ENCODE data around the gene DGKG.

The DGKG gene

DNA sequence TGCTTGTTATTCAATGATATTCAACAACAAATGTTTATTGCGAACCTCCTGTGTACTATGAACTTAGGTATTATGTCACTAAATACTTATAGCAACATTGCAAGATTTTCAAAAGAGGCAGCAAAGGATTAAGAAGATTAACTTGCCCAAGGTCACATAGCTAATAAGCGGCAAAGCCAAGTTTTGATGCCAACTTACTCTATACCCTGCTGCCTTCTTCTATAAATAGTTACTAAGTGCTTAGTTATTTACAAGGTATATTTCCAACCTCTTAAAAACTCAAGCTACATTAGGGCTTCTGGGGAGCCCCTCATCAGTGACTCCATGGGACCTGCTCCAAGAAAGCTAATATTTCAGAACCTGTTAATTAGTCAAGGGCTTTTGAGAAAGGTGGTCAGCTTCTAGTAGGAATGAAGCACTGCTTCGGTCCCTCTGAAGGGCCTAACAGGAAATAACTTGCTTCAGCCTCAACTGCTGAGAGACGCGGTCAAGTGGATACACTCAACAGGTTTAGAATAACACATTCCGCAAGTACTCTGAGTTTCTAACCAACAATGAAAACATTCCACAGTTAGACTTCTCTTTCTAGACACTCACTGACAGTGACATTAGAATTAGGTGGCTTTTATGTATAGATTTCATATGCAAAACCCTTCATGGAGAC, 125.5 kb downstream of the DGKG start:
- DNase-seq: no peak

DNA sequence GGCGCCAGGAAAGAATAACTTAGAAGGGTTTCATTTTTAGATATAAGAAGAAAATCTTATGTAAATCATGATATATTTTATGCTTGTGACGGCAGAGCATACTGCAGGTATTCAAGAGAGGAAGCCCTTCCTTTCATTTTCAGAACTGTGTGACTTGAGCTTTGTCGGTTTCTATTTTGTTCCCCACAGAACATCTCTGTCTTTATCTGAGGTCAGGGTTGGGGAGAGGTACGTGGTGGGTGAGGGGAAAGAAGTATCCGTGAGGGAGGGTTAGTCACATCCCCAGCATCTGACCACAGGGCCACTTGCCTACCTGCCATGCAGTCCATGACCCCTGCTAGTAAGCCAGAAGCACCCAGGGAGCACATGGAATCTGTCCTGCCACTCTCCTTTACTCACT, 126.5 kb downstream of the DGKG start:
- no peak for DNase-seq

DNA sequence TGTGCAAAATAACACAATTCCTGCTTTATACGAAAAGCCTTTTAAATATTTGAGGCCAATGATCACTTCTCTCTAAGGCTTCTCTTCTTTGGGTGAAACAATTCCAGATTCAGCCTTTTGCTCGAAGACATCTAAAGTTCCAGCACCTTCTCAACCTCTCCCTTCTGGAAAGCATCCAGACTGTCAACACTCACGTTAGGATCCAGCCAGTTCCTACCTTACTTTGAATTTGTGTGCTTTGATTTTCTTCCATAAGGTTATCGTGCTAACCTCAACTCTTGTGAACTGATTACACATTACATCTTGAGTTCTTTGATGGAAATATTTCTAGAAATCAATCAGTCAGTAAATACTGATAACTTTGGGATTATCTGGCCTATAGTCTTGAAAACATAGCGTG, 127.9 kb downstream of the DGKG start:
- DNase-seq: no peak

DNA sequence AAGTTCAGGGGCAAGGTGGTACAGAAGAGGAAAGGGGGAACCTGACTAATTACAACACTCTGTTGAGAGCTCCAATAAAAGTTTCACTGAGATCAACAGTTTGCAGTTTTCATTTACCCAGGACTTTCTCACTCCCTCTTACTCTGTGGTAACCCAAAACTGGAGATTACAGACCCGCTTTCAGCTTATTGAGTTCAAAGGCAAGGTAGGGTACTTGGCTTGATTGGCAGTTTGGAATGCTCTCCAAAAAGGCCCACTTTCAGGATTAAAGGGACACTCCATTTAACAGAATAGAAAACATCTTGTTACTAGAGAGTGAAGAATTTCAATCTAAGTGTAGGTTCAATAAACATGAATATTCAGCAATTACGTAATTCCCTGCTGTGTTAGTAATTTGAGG, 135.6 kb downstream of the DGKG start:
- no peak for DNase-seq

GRCh38 chr3:186225603-186226002, 136.4 kb downstream of the DGKG start:
- no peak for DNase-seq

- no peak for DNase-seq
Observed at GRCh38 chr3:186224041-186224610, 137.9 kb downstream of the DGKG start.

GRCh38 chr3:186223476-186223875, 138.6 kb downstream of the DGKG start:
- no peak for DNase-seq

- DNase-seq: no peak
Observed at GRCh38 chr3:186221760-186222378, 140.2 kb downstream of the DGKG start.

- no peak for DNase-seq
Observed at GRCh38 chr3:186220911-186221645, 141.0 kb downstream of the DGKG start.

DNA sequence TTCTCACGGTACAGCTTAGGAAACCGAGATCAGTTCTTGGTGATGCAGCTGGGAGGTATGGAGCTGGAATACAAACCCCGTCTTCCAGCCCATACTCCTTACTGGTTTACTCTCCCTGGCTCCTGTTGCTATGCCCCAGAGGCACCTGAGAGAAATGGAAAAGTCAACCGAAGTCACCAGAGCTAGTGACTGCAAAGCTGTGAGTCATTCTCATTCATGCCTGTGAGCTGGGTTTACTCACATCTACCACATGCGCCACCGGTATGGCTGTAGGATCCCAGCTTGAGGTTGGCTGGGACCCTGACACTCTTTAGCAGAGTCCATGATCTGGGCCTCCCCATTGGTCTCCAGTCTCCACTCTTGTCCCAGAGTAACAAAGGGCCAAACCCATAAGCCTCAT, 141.7 kb downstream of the DGKG start:
- DNase-seq: no peak

- no peak for DNase-seq
Observed at GRCh38 chr3:186219211-186219638, 142.8 kb downstream of the DGKG start.

- no peak for DNase-seq
Observed at GRCh38 chr3:186218421-186218820, 143.6 kb downstream of the DGKG start.

DNA sequence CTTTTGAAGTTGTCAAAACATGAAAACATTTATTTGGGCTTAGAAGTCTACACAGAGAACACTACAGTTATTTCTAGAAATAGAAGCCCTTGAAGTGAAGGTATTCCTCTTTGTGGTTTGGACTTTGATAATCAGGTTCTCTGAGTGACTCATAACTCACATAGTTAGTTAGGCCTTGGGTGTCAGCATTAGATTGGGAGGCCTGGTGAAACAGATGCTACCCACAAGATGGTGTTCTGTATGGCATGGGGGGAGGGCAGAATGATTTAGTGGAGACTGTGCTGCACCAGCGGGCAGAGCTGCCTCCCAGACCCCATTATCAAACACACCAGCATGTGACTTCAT, 144.2 kb downstream of the DGKG start:
- DNase-seq: no peak

GRCh38 chr3:186216900-186217819, 144.9 kb downstream of the DGKG start:
- no peak for DNase-seq

DNA sequence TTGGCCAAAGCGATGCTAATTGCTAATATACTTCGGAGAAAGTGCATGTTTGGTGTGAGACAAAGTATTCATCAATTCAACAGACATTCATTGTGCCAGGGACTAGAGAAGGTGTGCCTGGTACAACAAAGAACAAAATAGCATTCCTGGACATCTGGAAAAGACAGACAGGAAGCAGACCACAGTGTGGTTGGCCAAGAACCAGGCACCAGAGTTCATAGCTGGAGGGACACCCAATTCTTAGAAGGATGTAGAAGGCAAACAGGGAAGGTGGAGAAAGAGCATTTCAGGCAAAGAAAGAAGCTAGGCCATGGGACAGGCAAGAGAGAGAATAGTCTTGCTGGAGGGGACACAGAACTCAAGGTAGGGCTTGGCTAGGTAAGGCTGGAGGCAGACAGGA, 147.4 kb downstream of the DGKG start:
- DNase-seq: no peak

DNA sequence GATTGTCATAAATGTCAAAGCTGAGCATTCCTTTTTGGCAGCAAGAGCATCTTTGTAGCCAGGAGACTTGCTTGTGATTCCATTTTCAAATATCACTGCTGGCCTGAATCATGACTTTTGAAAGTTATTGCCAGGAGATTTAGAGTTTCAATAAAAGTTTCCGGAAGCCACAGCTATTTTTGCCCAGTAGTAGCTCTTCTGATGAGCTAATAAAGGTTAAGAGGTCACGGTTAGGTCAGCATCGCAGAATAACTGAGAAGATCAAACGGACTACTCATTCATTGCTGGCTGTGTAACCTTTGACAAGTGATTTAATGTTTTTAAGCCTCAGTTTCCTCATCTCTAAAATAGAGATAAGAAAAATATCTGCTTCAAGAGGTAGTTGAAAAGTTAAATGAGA, 148.1 kb downstream of the DGKG start:
- no peak for DNase-seq

- DNase-seq: no peak
Observed at GRCh38 chr3:186212611-186213010, 149.4 kb downstream of the DGKG start.

DNA sequence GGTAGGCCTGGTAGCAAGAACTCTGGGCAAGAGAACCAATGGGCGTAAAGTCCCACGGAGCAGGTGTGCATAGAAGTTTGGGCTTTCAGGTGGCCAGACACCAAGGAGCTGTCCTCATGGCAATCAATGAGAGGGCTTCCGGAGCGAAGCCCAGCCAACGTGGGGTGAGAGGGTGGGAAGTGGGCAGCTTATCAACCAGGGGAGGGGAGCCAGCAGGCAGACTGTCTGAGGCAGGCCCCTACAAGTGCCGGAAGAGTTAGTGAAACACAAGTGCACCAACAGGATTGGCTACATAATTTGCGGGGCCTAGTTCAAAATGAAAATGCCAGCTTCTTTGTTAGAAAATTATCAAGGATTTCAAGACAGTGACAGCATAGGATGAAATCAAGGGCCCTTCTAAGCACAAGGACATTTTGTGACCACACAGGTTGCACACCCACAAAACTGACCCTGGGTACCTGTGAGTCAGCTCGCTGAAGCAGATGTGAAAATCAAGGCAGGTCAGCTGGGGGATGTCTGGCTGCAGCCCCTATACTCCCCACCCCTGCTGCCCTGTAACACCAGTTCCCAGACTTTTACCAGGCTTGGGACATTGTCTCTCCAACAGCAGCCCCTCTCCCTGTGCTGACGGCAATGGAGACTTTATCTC, 151.1 kb downstream of the DGKG start:
- DNase-seq: no peak

DNA sequence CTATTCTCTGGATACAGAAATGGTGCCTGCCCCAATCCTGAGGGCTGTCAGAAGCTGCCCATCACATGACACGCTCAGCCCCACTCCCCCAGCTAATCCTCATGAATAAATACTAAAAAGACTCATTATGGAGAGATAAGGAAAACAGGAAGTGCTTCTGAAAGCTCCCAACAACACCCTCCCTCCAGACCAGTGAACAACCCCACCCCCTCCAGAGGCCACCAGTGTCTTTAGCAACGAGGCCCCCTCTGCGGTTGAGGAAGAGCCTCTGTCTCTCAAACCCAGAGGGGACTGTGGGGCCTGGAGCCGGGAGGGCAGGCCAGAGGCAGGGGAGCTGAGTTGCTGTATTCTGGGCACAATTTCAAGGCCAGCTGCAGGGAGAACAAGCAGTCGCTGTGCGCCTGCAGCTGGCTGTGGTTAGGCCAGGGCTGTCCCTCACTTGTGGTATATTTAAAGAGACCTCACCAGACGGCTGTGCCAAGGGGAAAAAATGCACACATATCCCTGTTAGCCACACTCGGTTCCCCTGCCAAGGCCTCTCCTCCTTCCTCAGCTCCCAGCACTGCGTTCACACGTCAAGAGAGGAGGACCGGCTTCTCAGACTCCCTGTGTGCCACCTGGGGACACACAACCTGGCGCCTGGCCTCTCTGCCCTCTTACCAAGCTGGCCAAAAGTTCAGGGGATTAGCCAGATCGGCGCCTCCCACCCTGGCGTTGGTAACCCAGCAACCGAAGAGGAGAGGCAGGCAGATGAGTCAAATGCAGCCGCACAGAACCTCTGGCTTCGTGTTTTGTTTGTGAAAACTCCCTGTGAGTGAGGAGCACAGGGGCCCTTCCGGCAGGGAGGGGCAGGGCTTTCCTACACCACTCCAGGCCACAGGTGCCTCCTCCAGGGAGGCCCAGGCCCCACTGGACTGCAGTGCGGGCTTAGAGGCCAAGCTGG, 152.0 kb downstream of the DGKG start:
- DNase-seq: no peak

DNA sequence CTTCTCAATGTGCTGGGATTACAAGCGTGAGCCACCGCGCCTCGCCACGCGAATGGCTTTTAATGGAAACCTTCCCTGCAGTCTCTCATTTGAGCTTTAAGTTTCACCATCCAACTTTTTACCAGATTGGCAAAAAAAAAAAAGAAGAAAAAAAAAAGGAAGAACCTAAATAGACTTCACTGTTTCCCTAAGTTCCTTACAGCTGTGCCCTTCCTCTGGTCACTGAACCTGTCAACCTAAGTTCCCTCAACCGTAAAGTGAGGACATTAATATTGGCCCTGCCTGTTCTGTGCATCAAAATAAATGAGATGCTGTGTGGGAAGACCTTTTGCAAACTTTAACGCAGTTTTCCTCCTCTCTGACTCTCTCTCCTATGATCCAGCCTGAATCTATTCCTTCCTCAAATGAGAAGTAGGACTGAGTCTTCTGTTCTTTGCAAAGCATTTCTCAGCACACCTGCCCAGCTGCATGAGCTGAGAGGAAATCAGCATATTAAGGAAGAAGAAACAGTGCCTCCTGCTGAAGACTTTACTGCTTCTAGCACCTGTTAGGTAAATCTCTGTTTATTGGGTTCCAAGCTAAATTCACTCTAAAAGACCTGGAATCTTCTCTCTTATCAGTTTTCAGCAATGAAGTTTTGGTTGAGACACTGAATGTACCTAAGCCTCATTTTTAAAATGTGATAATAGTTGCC, 153.6 kb downstream of the DGKG start:
- no peak for DNase-seq

DNA sequence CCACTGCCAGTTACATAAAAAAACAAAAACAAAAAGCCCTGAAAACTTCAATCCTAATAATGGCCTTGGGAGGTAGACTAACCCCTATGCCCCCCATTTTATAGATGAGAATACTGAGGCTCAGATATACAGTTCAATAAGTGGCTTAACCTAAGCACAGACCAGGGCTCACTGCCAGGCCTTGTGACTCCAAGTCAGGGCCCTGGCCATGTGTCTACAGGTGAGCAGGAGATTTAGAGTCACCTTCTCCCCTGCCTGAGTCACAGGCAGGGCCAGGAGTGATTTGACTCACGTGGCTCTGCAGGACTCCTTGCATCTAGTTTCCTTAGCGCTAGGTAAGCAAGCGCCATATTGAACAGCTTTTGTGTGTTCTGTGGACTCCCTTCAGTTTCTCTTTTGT, 154.5 kb downstream of the DGKG start:
- DNase-seq: no peak

Measured in CD4-positive, alpha-beta T cell treated with Interleukin-4 for 4 hours (primary cell).